Skin epidermis (tissue), 12 donors: ENCODE results near the gene CCDC88B.
"Not testable (repeated sequence)": the region's sequence is repeated elsewhere in the genome, so short reads cannot be mapped to it uniquely, and the experiment has no call there.

Experiments used
- H3K27ac ChIP-seq, 21 experiments: fragments of 200-600 bp; sonication (generic) in 11 of 21; one replicate each; pipeline ENCODE4 v1.5.0; 2020; ENCODE audit warnings: mild to moderate bottlenecking in 3 of 21, inconsistent platforms in 2 of 21, moderate library complexity in 2 of 21
- H3K4me3 ChIP-seq, 7 experiments: fragments of 200-600 bp; sonication (generic) in 2 of 7; one replicate each; pipeline ENCODE4 v1.5.0; 2020; ENCODE audit warnings: inconsistent platforms in 2 of 7, mild to moderate bottlenecking in 2 of 7, moderate library complexity in 1 of 7

Gene CCDC88B

DNA sequence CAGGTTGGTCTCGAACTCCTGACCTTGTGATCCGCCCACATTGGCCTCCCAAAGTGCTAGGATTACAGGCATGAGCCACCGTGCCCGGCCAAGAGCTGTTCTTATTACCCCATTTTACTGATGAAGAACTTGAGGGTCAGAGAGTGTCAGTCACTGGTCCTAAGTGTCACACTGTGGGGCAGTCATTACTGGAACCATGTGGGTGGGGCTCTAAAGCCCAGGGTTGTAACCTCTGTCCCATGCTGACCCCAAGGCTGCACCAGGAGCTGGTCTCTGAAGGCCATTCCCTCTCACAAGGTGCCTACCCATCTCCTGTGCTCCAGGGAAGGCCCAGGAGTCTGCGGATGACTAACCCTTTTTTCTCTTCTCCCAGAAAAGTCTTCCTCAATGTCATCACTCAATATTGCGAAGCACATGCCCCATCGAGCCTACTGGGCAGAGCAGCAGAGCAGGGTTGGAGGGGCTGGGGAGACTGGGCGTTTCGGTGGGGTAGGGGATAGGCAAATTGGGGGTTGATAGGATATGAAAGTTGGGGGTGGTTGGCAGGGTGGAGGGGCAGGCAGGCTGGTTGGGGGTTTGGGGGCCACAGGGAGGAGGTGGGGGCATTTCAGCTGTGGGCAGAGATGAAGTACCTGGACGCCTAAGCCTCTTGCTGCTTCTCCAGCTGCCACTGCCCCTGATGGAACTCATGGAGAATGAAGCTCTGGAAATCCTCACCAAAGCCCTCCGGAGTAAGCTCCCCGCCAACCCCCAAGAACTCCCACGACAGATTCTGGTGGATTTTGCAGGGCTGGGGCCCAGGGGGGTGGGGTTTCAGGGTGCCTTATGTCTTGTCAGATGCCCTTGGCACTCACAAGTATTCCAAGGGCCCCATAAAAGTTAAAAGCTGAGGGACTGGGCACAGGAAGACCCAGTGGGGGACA lies 36.6 kb upstream of the CCDC88B start:
- H3K4me3 ChIP-seq = peak overlapping the region in 2 of 7 experiments; percentile 75 to 80
- peak overlapping the region in 18 of 21 experiments; percentile 11 to 98 (median 90) for H3K27ac ChIP-seq

DNA sequence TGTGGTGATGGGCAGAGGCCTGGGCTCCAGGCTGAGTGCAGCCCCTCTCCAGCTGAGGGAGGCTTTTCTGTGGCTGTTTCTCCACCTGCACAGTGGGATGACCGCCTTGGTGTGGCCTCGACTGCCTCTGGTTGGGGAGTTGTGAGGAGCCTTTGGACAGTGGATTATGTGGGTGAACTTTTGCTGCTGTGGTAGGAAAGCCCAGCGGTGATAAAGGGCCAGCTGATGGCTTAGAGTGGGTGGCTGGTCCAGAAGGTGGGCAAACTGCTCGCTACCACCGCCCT lies 36.0 kb upstream of the CCDC88B start:
- H3K27ac ChIP-seq = peak overlapping the region in 19 of 21 experiments; percentile 11 to 98 (median 90)

DNA sequence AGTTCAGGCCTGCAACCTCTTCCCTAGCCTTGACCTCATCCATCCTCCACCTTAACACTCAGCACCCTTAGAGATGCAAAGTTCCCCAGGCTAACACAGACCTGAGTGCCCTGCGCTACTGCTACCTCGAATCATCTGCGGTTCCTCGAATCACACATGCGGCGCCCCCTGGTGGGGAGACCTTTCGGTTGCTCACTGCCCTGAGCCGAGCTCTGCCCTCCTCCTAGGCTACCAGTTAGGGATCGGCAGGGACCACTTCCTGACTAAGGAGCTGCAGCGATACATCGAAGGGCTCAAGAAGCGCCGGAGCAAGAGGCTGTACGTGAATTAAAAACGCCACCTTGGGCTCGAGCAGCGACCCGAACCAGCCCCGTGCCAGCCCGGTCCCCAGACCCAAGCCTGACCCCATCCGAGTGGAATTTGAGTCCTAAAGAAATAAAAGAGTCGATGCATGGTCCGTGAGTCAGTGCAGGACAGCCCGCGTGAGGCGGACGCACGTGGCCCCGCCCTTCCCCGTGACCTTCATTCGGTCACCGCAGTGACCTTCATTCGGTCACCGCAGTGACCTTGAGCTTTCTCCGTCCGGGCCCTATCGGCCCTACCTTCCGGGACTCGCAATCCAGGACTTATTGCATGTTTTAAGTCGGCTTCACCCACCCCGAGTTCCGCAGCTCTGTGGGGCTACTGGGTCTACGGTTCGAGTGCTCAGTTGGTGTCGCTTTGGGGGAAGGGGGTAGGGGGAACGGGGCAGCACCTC lies 35.5 kb upstream of the CCDC88B start:
- Histone ChIP-seq H3K4me3 (peak overlapping the region; percentile 63 to 80 (median 75)), H3K27ac (peak overlapping the region; percentile 43 to 98 (median 89))

More for the DNA sequence above, 36.0 kb upstream of the CCDC88B start:
- peak overlapping the region in 5 of 7 experiments; percentile 66 to 80 (median 75) for H3K4me3 ChIP-seq

DNA sequence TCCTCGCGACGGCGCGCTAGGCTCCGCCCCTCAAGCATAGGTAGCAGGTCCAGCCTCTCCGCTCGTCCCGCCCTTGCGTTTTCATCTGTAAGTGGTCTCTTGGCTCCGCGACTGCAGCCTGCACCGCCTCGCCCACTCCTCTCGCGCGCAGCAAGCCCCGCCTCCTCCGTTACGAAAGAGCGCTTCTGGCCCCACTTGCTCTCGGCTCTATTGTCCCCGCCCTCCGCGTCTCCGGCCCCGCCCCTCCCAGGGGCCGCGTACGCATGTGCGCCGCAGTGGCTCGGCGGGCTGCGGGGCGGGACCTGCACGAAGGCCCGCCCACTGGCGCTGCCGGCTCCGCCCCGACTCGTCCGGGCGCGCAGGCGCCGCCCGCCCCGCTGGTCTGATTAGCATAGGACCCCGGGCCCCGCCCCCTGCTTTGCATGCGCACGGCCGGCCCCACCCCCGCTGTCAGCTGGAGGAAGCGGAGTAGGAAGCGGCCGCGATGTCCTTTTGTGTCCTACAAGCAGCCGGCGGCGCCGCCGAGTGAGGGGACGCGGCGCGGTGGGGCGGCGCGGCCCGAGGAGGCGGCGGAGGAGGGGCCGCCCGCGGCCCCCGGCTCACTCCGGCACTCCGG lies 34.8 kb upstream of the CCDC88B start, which contains the start of gene ESRRA:
ESRRA (plus strand) TSS at position 450 of the 616 bp plus-strand sequence. CDS start 1,656 bp downstream, outside the sequence.
- Histone ChIP-seq H3K27ac (peak within 1 kb of the TSS; percentile 56 to 98 (median 91)), H3K4me3 (peak within 1 kb of the TSS; percentile 63 to 80 (median 75))

DNA sequence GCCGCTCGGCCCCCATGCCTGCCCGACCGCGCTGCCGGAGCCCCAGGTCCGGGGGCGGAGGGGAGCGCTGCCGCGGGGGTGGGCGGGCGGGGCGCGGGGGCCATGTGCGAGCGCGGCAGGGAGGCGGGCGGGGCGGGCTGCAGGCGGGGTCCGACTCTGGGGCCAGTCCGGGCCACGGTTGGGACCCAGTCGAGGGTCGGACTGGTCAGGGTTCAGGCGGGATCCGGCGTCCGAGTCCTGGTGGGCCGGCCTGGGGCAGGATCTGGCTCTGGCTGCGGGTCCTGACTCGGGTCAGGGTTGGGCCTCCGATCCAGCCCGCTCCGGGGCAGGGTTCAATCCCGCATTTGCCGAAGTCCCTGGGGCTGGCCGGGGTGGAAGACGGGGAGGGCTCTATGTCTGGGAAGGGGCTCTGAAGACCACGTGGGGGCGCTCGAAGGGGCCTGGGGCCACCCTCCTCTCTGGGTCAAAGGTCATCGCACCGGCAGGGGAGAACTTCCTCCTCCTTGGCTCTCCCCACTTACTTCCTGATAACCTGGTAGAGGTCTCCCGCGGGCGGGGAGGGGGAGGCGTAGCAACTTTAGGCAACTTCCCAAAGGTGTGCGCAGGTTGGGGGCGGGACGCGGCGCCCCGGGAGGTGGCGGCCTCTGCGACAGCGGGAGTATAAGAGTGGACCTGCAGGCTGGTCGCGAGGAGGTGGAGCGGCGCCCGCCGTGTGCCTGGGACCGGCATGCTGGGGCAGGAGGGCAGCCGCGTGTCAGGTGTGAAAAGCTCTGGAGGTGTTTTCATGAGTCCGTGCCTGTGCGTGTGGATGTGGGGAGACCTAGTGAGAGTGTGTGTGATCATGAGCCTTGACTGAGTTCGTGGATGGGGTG lies 34.1 kb upstream of the CCDC88B start:
- Histone ChIP-seq H3K27ac (peak overlapping the region; percentile 56 to 95 (median 89)), H3K4me3 (peak overlapping the region; percentile 63 to 80 (median 75))

DNA sequence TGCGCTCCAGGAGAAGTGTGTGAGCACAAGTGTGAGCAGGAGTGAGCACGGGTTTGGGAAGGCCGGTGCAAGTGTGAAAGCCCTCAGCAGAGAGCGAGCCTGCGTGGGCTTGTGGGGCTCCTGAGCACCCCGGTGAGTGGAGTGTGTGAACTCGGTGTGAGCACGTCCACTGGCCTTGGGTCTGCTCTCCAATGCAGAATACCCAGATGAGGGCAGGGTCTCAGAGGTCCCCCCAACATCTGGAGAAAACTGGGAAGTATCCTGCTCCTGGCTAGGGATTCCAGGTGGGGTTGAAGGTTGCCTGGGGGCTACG lies 33.5 kb upstream of the CCDC88B start:
- H3K27ac ChIP-seq = peak overlapping the region in 20 of 21 experiments; percentile 82 to 95 (median 89)
- H3K4me3 ChIP-seq = peak overlapping the region; percentile 63 to 80 (median 75)

DNA sequence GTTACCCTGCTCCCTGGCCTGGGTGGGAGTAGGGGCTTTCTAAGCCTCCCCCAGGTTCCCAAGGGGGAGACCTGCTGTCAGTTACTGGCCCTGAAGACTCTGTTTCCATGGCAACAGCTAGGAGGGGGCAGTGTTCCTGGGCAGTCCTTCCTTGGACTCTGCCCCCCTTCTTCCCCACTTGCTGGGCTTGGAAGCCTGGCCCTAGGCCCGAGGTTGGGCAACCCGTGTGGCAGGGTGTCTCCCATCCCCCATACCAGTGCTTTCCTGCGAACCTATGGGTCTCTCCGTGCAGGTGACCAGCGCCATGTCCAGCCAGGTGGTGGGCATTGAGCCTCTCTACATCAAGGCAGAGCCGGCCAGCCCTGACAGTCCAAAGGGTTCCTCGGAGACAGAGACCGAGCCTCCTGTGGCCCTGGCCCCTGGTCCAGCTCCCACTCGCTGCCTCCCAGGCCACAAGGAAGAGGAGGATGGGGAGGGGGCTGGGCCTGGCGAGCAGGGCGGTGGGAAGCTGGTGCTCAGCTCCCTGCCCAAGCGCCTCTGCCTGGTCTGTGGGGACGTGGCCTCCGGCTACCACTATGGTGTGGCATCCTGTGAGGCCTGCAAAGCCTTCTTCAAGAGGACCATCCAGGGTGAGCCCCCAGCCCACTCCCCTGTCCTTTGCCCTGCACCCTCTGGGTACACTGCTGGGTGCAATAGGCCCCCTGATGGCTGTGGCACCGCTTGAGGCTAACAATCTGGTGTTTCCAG lies 33.0 kb upstream of the CCDC88B start:
- peak overlapping the region in 17 of 21 experiments; percentile 12 to 95 (median 90) for H3K27ac ChIP-seq
- peak overlapping the region; percentile 63 to 80 (median 75) for H3K4me3 ChIP-seq

DNA sequence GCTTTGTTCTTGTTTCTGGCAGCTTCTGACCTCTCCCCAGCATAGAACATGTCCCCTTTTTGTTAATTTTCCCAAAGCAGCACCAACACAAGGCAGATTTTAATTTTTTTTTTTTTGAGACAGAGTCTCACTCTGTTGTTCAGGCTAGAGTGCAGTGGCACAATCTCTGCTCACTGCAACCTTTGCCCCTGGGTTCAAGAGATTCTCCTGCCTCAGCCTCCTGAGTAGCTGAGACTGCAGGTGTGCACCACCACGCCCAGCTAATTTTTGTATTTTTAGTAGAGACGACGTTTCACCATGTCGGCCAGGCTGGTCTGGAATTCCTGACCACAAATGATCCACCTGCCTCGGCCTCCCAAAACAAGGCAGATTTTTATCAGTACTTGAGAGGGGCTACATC lies 32.2 kb upstream of the CCDC88B start:
- not testable (repeated sequence) for H3K4me3 ChIP-seq
- H3K27ac ChIP-seq = peak overlapping the region in 4 of 21 experiments; percentile 15 to 92 (median 68)

DNA sequence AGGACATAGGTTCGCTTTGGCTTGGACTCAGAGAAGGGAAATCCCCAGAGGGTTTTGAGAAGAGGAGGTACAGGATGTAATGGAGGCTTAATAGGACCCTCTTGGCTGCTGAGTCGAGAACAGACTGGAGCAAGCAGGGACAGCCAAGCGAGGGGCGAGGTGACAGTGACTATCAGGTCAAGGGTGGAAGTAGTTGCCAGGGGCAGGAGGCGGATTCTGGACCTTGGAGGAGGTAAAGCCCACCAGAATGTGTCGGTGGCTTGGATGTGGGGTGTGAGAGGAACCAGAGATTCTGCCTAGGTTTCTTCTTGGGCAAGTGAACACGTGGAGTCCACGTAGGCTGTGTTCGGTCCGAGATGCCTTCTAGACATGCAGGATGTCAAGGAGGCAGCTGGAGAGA lies 27.1 kb upstream of the CCDC88B start:
- peak overlapping the region in 15 of 21 experiments; percentile 9 to 82 (median 64) for H3K27ac ChIP-seq
- no peak overlapping the region for H3K4me3 ChIP-seq

DNA sequence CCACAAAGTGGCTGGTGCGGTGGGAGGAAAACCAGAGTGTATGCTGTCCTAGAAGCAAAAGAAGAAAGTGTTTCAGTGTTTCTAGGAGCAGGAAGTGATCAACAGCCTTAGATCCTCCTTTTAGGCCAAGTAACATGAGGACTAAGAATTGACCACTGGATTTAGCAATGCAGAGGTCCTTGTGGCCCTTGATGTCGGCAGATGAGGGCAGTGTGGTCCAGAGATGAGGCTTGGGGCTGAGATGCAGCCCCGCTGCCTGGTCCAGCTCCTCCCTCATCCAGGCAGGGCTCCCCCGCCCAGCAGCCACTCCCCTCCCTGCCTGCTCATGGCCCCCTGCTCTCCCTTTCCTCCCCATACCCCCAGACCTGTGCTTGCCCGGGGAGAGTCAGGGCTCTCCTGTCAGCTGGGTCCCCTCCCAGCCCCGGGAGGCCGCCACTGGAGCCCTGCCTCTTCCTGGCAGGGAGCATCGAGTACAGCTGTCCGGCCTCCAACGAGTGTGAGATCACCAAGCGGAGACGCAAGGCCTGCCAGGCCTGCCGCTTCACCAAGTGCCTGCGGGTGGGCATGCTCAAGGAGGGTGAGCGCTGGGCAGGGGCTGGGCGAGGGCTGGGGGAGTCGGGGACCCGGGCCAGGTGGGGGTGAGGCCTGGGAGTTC lies 26.4 kb upstream of the CCDC88B start:
- H3K27ac ChIP-seq = peak overlapping the region in 16 of 21 experiments; percentile 9 to 82 (median 64)
- H3K4me3 ChIP-seq = no peak overlapping the region

DNA sequence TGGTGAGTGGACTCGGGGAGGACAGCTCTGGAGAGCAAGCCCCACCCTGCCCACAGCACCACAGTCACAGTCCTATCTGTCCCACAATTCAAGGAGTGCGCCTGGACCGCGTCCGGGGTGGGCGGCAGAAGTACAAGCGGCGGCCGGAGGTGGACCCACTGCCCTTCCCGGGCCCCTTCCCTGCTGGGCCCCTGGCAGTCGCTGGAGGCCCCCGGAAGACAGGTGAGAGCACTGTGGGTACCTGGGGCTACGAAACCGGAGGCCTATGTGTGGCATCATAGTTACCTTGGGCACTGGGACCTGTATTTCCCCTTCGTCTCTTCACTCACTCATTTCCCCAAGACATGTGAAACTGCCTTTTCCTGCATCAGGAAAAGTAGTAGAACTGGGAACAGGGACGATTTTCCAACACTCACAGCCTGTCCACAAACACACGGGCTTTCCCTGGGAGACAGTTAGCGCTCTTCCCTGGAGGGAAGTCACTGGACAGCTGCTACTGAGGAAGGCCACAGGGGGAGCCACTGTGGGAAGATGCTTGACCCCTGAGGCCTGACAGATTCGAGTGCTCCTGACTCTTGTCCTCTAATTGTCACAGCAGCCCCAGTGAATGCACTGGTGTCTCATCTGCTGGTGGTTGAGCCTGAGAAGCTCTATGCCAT lies 25.7 kb upstream of the CCDC88B start:
- Histone ChIP-seq H3K4me3 (no peak overlapping the region), H3K27ac (peak overlapping the region in 14 of 21 experiments; percentile 11 to 82 (median 65))

DNA sequence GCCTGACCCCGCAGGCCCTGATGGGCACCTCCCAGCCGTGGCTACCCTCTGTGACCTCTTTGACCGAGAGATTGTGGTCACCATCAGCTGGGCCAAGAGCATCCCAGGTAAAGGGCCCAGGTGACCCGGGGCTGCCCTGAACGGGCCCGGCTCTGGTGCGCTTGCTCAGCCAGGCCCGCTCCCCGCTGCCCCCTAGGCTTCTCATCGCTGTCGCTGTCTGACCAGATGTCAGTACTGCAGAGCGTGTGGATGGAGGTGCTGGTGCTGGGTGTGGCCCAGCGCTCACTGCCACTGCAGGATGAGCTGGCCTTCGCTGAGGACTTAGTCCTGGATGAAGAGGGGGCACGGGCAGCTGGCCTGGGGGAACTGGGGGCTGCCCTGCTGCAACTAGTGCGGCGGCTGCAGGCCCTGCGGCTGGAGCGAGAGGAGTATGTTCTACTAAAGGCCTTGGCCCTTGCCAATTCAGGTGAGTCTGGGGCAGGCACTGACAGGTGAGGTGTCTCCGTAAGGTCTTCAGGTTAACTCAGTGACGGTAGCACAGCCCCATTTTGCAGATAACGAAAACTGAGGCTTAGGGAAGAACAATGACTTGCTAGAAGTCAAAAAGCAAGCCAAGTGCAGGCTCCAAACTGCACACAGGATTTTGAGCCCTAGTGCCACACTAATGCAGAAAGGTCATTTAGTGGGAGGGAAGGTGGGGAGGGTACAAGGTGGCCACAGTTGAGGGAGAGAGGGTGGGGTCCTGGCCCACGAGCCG lies 25.0 kb upstream of the CCDC88B start:
- Histone ChIP-seq H3K27ac (peak overlapping the region in 6 of 21 experiments; percentile 11 to 78 (median 64)), H3K4me3 (no peak overlapping the region)

DNA sequence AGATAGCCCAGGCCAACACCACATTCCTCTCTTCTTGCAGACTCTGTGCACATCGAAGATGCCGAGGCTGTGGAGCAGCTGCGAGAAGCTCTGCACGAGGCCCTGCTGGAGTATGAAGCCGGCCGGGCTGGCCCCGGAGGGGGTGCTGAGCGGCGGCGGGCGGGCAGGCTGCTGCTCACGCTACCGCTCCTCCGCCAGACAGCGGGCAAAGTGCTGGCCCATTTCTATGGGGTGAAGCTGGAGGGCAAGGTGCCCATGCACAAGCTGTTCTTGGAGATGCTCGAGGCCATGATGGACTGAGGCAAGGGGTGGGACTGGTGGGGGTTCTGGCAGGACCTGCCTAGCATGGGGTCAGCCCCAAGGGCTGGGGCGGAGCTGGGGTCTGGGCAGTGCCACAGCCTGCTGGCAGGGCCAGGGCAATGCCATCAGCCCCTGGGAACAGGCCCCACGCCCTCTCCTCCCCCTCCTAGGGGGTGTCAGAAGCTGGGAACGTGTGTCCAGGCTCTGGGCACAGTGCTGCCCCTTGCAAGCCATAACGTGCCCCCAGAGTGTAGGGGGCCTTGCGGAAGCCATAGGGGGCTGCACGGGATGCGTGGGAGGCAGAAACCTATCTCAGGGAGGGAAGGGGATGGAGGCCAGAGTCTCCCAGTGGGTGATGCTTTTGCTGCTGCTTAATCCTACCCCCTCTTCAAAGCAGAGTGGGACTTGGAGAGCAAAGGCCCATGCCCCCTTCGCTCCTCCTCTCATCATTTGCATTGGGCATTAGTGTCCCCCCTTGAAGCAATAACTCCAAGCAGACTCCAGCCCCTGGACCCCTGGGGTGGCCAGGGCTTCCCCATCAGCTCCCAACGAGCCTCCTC lies 24.1 kb upstream of the CCDC88B start:
- H3K4me3 ChIP-seq = peak overlapping the region in 2 of 7 experiments; percentile 64 to 68
- peak overlapping the region in 9 of 21 experiments; percentile 87 to 97 (median 93) for H3K27ac ChIP-seq

DNA sequence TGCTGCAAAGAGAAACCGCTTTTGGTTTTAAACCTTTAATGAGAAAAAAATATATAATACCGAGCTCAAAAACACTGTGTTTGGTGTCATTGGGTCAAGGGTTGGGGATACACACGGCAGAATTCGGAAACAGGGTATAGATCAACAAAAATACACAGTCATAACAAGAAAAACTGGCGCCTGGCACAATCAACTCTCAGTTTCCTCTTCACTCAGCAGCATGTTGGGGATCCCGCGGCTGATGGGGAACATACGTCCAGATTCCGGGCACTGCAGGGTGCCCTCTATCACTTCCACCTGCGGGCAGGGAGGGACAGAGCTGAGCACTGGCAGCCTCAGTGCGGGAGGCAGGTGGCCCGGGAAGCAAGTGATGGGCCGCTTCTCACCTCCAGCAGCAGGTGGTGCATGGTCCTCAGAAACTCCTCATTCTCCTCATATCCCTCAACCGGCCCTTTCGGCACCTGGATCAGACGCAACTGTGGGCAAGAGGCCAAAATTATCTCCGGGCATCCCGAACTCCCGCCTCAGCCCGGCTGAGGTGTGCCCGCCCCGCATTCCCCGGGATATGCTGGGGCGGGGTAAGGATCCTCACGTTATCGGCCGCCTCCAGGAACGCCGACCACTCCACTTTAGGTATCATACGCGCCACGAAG lies 23.2 kb upstream of the CCDC88B start:
- peak overlapping the region; percentile 51 to 87 (median 68) for H3K4me3 ChIP-seq

DNA sequence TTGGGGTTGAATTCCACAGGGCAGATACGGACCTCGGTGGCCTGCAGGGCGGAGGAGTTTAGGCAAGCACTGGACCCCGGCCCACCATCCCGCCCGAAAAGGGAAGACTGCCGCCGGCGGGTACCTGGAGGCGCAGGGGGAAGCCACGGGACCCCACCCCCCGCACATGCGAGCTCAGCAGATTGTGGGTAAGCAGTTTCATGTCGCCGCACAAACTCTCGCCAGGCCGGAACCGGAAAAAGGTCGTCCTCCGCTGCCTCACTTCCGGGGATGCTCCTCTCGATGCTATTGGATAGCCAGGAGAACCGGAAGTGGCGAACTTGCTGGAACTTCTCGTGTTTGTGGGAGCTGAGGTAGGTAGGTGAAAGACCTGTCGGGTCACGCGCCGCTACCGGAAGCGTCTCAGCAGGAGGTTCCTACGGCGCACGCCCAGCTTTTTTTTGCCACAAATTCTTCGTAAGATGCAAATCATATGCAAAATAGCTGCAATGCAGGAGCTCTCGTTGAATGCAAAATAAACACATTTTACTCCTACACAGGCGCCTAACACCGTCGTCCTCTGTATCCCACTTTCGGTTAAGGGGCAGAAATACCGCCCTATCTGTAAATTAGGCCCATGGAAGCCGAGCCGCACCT lies 22.6 kb upstream of the CCDC88B start, which contains the start of gene TRMT112:
TRMT112 (minus strand) TSS at position 235 of the 636 bp plus-strand sequence; CDS start at position 202, 33 bp downstream.
- Histone ChIP-seq H3K27ac (peak within 1 kb of the TSS; percentile 81 to 98 (median 92)), H3K4me3 (peak within 1 kb of the TSS; percentile 51 to 87 (median 68))

More for the DNA sequence above, 23.2 kb upstream of the CCDC88B start:
- H3K27ac ChIP-seq = peak overlapping the region; percentile 57 to 98 (median 92)
